Cardiac septum (tissue), 1 donor: Measurements from ENCODE around the gene CAPN7. TPM values are rescaled to one million over a fixed set of nuclear protein-coding genes. Genes with fewer than 3 reads are reported as not detected.
"Not testable (repeated sequence)": the region's sequence is repeated elsewhere in the genome, so short reads cannot be mapped to it uniquely, and the experiment has no call there.

Experiments used
- DNase-seq: peaks from one replicate; pipeline ENCODE4 v3.0.0-alpha.2; 2020; ENCODE audit warnings: low spot score
- intact Hi-C: fragments of 100-400 bp; cut with DNase I; formaldehyde crosslinking; loops from one replicate; pipeline ENCODE4 v1.14.0; 2022
- long read RNA-seq: library from polyadenylated mRNA; unstranded; transcript quantifications from one replicate; pipeline ENCODE4 v2.0.0, GENCODE V29; 2021
- total RNA-seq: library from RNA; stranded (reverse); fragmentation: NEBNext Ultra II Directional; extraction: Animal tissue kit (Norgen Biotek cat#: 25700); gene quantifications from one replicate; pipeline ENCODE4 v1.2.1, GENCODE V29; 2021
- donor health status: DM: no; HTN: no; CAD: no.

Gene CAPN7
- total RNA-seq, result 29.2 TPM
- long read RNA-seq, full-length matches to known transcripts, result 19 of 36 reads
- long read RNA-seq, partial matches to known transcripts, result 1 of 36 reads
- long read RNA-seq, other reads (novel, unspliced or antisense), result 16 of 36 reads

DNA sequence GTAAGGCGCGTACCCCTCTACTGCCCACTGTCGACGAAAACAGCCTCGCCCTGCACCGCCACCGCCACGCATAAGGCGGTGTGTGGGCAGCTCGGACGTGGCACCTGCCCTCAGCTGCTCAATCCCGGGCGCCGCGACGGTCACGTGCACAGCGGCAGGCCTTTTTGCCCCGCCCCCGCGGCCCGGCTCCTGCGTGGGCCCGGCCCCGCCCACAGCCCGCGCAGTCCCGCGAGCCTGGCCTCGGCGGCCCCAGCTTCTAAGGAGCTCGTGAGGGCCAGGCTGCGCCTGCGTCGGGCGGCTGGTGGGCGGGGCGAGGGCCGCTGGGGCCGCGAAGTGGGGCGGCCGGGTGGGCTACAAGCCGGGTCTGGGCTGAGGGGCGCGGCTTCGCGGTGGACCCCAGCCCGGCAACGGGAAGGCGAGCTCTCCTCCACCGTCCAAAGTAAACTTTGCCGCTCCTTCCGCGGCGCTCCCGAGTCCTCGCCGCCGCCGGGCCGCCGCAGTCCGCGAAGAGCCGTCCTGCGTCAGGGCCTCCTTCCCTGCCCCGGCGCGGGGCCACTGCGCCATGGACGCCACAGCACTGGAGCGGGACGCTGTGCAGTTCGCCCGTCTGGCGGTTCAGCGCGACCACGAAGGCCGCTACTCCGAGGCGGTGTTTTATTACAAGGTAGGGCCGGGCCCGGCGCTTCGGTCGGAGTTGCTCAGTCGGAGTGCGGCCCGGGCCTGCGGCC is at the start of gene CAPN7:
Gene CAPN7, plus strand, starts transcription at position 313 of the 728 bp plus-strand sequence. Its CDS starts 250 bp downstream, at position 563.
- intact Hi-C loops, result loop anchor here (5.0 kb wide), 1 partner anchor 99 kb away; no protein-coding TSS in a partner anchor
- DNase-seq, result peak; percentile 98

DNA sequence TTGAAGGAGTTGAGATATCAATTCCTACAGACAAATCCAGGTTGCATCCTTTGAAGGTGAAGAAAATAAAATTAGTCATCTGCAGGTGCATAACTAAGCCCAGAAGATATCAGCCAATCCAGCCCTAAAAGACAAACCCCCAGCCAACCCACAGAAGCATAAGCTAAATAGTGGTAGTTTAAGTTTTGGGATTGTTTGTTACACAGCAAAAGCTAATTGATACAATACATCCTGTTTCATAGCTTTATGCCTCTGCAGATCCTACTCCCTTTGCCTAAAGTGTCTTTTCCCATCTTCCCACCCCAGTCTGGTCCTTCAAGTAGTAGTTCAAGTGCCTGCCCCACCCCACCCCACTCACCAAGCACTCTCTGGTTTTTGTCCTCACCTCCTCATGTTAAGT is 48.6 kb upstream of the CAPN7 start:
- DNase-seq, result no peak
- intact Hi-C loops, result no loop called here

GRCh38 chr3:15159501-15160136 is 46.4 kb upstream of the CAPN7 start:
- no peak for DNase-seq
- intact Hi-C loops, result no loop called here

DNA sequence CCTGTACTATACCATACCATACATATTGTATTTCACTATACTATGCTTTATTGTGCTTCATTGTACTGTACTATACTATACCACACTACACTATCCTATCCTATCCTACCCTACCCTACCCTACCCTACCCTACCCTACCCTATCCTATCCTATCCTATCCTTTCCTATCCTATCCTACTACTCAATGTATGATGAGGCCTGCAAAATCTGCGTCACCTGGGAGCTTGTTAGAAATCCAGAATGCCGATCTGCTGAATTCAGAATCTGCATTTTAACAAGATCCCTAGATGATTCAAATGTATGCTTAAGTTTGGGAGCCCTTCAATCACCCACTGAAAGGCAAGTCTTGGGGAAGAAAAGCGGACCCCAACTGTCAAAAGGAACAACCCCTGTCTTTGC is 45.4 kb upstream of the CAPN7 start:
- intact Hi-C loops, result no loop called here
- DNase-seq, result no peak

DNA sequence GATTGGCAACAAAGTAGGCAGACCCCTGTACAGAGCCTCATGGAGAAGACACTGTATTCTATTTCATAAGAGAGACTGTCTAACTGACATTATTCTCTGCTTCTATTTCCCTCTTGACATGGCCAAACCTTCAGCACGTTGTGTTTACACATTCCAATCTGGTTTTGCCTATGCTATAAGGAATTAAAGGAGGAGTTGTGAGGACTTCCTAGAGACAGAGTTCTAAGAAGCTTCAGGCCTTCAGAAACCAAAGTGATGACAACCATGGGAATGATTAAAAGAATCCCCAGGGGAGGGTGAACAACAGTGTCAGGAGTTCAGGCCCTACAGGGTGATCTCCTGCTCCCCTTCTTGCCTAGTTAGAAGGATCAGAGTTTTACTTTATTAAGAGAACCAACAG is 44.9 kb upstream of the CAPN7 start:
- DNase-seq, result no peak
- intact Hi-C loops, result no loop called here

DNA sequence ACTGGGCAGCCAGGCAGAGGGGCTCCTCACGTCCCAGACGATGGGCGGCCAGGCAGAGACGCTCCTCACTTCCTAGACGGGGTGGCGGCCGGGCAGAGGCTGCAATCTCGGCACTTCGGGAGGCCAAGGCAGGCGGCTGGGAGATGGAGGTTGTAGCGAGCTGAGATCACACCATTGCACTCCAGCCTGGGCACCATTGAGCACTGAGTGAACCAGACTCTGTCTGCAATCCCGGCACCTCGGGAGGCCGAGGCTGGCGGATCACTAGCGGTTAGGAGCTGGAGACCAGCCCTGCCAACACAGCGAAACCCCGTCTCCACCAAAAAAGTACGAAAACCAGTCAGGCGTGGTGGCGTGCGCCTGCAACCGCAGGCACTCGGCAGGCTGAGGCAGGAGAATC is 42.4 kb upstream of the CAPN7 start:
- DNase-seq, intact Hi-C loops: not testable (repeated sequence)

GRCh38 chr3:15164340-15164739 is 41.7 kb upstream of the CAPN7 start:
- DNase-seq, result no peak
- intact Hi-C loops, result no loop called here

GRCh38 chr3:15165061-15165460 is 41.0 kb upstream of the CAPN7 start:
- no peak for DNase-seq
- intact Hi-C loops, result no loop called here

- DNase-seq, intact Hi-C loops: not testable (repeated sequence)
Measured at GRCh38 chr3:15166391-15166790, 39.7 kb upstream of the CAPN7 start.

- DNase-seq, result no peak
- intact Hi-C loops, result no loop called here
Measured at GRCh38 chr3:15171096-15171495, 35.0 kb upstream of the CAPN7 start.

DNA sequence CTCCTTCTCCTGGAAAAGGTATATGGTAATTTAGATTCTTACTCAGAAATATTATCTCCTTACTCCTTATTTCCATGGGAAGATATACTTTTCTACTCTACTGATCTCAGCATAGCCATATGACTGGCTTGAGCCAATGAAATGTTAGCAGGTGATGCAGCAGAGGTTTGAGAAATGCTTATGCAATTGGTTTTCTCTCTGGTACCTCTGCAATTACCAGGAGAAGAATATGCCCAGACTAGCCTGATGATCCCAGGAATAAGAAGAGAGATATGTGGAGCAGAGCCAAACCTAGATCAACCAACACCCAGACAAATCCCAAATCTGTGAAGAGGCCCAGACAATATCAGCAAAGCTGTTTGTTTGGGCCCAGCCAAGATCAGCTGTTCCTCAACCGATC is 33.2 kb upstream of the CAPN7 start:
- intact Hi-C loops, result no loop called here

DNA sequence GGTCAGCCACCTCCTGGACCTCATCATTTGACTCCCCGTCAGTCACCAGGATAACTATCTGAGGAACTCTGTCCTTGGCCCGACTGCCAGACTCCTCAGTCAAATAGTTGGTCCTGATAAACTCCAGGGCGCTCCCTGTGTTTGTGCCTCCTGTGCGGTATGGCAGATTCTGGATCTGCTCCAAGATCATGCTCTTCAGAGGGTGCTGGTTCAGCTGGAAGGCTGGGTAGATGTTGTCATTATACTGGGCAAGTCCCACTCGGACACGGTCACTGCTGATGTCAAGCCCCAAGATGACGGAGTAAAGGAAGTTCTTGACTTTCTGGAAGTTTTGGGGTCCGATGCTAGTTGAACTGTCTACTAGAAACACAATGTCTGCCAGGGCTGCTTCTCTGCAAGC is 31.1 kb upstream of the CAPN7 start:
- DNase-seq, result peak; percentile 74
- intact Hi-C loops, result loop anchor here (5.0 kb wide), 1 partner anchor 68 kb away; no protein-coding TSS in a partner anchor

More for the DNA sequence above, 33.2 kb upstream of the CAPN7 start:
- DNase-seq, result no peak

GRCh38 chr3:15175605-15176004 is 30.4 kb upstream of the CAPN7 start:
- intact Hi-C loops, result loop anchor here (5.0 kb wide), 1 partner anchor 68 kb away; no protein-coding TSS in a partner anchor
- no peak for DNase-seq

DNA sequence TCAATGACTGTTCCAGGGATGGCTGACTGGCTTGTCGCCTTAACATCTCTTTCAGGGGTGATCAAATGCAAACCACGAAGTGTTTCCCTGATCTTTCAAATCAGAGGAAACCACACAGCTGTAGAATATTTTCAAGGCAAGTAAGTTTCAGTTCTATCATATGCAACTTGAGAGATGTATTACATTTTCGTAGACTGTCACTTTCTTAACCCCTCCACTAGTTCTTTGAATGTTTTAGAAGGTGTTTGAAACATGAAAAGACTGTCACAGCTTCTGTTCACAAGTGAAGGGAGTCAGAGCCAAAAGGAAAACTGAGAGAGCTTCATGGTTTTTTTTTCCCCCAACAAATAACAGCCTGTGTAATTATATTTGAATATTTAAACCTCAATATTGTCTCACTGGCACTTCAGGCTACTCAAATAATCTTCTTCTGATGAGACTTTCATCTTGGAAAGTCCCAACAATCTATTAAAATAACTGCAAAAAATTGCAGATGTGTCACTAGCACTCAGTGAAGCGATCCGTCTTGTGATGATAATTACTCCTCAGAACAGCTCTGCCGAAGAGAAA is 25.9 kb upstream of the CAPN7 start:
- DNase-seq, result no peak
- intact Hi-C loops, result no loop called here

DNA sequence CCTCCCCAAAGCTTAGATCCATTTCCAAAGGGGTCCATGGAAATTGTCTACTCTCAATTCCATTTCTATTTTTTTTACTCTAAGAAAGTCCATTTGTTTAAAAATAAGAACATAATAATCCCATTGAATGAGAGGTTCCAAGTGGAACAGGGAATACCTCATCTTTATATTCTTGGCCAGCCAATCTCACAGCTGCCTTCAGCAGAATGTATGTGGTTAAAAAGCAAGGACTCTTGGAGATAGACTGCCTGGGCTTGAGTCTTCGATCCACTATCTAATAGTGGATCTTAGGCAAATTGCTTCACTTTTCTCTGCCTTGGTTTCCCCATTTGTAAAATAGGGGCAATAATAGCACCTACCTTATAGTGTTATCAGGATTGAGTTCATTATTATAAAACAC is 24.5 kb upstream of the CAPN7 start:
- intact Hi-C loops, result no loop called here
- DNase-seq, result no peak

DNA sequence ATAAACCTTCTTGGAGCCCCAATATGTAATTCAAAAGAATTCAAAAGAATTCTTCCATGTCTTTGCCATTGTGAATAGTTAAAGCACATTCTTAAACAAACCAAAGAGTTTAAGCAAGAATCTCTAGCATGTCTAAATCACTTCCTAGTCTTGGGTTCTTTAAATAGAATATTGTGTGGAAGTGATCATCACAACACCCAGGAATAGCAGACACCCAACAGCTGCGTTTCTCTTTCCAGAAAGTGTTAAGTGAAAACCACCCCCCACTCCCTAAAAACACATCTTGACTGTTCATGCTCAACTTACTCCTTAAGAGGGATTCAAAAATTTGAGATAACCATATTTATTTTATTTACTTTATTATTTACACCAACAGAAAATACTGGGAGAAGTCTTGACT is 24.1 kb upstream of the CAPN7 start:
- intact Hi-C loops, result no loop called here
- no peak for DNase-seq

DNA sequence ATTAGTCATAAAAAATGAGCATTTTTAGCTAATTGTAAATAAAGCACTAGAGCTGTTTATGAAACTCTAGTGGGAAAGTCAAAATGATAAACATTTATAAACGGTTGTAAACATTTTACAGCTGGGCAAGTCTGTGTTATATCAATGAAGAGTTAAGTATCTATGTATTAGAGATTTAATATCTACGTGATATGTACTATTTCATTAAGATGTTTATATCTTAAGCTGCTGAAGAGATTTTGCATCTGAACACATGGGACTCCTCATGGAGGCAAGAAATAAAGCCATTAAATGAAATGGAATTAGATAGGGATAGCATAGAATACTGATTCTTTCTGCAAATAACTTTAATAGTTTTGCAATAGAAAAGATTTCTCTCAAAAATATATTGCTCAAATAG is 23.0 kb upstream of the CAPN7 start:
- intact Hi-C loops, result no loop called here

DNA sequence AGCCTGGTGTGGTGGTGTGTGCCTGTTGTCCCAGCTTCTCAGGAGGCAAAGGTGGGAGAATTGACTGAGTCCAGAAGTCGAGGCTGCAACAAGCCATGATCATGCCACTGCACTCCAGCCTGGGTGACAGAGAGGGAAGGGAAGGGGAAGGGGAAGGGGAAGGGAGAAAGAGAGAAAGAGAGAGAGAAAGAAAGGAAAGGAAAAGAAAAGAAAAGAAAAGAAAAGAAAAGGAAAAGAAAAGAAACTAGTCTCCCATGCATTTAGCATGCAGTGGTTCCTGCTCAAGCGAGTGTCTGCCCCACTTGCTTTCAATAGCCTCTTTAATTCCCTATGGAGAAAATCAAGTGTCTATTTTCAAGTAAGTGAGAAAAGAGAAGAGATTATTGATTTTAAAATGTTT is 20.6 kb upstream of the CAPN7 start:
- no peak for DNase-seq
- intact Hi-C loops, result no loop called here

More for the DNA sequence above, 23.0 kb upstream of the CAPN7 start:
- DNase-seq, result no peak

DNA sequence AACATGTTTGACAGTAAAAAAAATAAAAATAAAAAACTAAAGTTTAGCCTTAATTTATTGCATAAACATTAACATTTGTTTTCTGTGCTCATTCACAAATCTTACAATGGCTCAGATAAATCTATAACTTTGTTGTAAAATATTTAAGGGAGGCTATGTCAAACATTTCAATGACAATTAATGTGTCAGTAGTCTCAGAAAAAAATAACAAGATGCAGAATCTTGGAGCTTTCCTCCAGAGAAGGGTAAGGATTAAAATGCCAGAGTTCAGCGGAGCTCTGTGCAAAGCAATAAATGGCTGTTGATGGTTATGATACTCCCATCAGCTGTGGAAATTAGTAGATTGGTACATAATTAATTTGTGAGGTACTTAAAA is 20.0 kb upstream of the CAPN7 start:
- intact Hi-C loops, result no loop called here
- no peak for DNase-seq

DNA sequence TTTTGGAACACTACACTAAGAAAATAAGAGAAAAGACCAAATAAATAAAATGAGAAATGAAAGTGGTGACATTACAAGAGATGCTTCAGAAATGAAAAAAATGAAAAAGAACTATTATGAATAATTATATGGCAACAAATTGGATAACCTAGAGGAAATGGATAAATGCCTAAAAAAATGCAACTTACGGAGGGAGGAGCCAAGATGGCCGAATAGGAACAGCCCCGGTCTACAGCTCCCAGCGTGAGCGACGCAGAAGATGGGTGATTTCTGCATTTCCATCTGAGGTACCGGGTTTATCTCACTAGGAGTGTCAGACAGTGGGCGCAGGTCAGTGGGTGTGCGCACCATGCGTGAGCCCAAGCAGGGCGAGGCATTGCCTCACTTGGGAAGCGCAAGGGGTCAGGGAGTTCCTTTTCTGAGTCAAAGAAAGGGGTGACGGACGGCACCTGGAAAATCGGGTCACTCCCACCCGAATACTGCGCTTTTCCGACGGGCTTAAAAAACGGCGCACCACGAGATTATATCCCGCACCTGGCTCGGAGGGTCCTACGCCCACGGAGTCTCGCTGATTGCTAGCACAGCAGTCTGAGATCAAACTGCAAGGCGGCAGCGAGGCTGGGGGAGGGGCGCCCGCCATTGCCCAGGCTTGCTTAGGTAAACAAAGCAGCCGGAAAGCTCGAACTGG is 19.4 kb upstream of the CAPN7 start:
- DNase-seq, intact Hi-C loops: not testable (repeated sequence)
